ENCODE data around the gene CDK5R1.
A peak's percentile ranks its signal among the peaks of the same experiment; 100 is the strongest.

Gene CDK5R1

GRCh38 chr17:32486701-32487472 is at the start of gene CDK5R1:
Gene CDK5R1, plus strand, starts transcription at chr17:32486993. Its CDS starts 628 bp downstream, at chr17:32487621.
- peak within 1 kb of the TSS; percentile 52; the same call in 1 of the 2 replicates for H3K4me3 ChIP-seq (ENCODE audit: low read length)
- no peaks in the 10 kb centered on the region for H3K27me3 ChIP-seq (replicated peaks; ENCODE audit: insufficient read depth, low read length)
- peak within 1 kb of the TSS; percentile 81; the same call in 1 of the 2 replicates for H3K4me2 ChIP-seq (ENCODE audit: low read depth, low read length)
- TF ChIP-seq EZH2 (optimal IDR thresholded peaks at IDR 0.05; ENCODE audit: low read depth, low read length): no peak
- TF ChIP-seq CTCF (IDR thresholded peaks at IDR 0.05; ENCODE audit: low read length): no peak
- no peak for TF ChIP-seq EZH2phosphoT487 (IDR thresholded peaks at IDR 0.05; ENCODE audit: low read length)
- no peaks in the 10 kb centered on the region for H3K9me2 ChIP-seq (replicated peaks; ENCODE audit: insufficient read depth, low read length)
- no peaks in the 10 kb centered on the region for H3K79me2 ChIP-seq (ENCODE audit: low read length)
- H3K9ac ChIP-seq (ENCODE audit: low read length): no peak within 1 kb of the TSS
- peaks cover 26% of the 10 kb centered on the region for H3K4me1 ChIP-seq (ENCODE audit: low read length)
- no peaks in the 10 kb centered on the region for H3K36me3 ChIP-seq (replicated peaks; ENCODE audit: insufficient read depth, low read length)
- peaks cover 34% of the 10 kb centered on the region for H3F3A ChIP-seq (ENCODE audit: insufficient read depth, low read length)
- no peak within 1 kb of the TSS for H2AFZ ChIP-seq (ENCODE audit: low read length)
- no peaks in the 10 kb centered on the region for H4K20me1 ChIP-seq (ENCODE audit: insufficient read depth, low read length)
- H3K27ac ChIP-seq (ENCODE audit: low read length): no peak within 1 kb of the TSS
- DNase-seq: peak; percentile 79
- no peaks in the 10 kb centered on the region for H3K9me3 ChIP-seq (replicated peaks; ENCODE audit: insufficient read depth, low read length)

- no peaks in the 10 kb centered on the region for H3K27me3 ChIP-seq (replicated peaks; ENCODE audit: insufficient read depth, low read length)
- no peaks in the 10 kb centered on the region for H3K9me3 ChIP-seq (replicated peaks; ENCODE audit: insufficient read depth, low read length)
- peaks cover 10% of the 10 kb centered on the region for H3F3A ChIP-seq (ENCODE audit: insufficient read depth, low read length)
- no peaks in the 10 kb centered on the region for H3K36me3 ChIP-seq (replicated peaks; ENCODE audit: insufficient read depth, low read length)
- no peak for DNase-seq
- no peak overlapping the region for H3K27ac ChIP-seq (ENCODE audit: low read length)
- H3K79me2 ChIP-seq (ENCODE audit: low read length): peaks cover 15% of the 10 kb centered on the region
- no peak overlapping the region for H2AFZ ChIP-seq (ENCODE audit: low read length)
- H3K4me1 ChIP-seq (ENCODE audit: low read length): peaks cover 10% of the 10 kb centered on the region; the same call in 1 of the 2 replicates
- no peaks in the 10 kb centered on the region for H4K20me1 ChIP-seq (ENCODE audit: insufficient read depth, low read length)
- peak overlapping the region; percentile 33; the same call in 1 of the 2 replicates for H3K4me2 ChIP-seq (ENCODE audit: low read depth, low read length)
- H3K9ac ChIP-seq (ENCODE audit: low read length): no peak overlapping the region
- TF ChIP-seq EZH2 (optimal IDR thresholded peaks at IDR 0.05; ENCODE audit: low read depth, low read length) (no peak), EZH2phosphoT487 (IDR thresholded peaks at IDR 0.05; ENCODE audit: low read length) (no peak), CTCF (IDR thresholded peaks at IDR 0.05; ENCODE audit: low read length) (no peak)
- H3K4me3 ChIP-seq (ENCODE audit: low read length): no peak overlapping the region
- no peaks in the 10 kb centered on the region for H3K9me2 ChIP-seq (replicated peaks; ENCODE audit: insufficient read depth, low read length)
These were observed 46.1 kb upstream of the CDK5R1 start for GRCh38 chr17:32440722-32441121.

GRCh38 chr17:32441886-32442285 is 44.9 kb upstream of the CDK5R1 start:
- Histone ChIP-seq H3K9me2 (replicated peaks; ENCODE audit: insufficient read depth, low read length) (no peaks in the 10 kb centered on the region), H3K4me2 (ENCODE audit: low read depth, low read length) (peak overlapping the region; percentile 33; the same call in 1 of the 2 replicates), H4K20me1 (ENCODE audit: insufficient read depth, low read length) (peaks cover 6% of the 10 kb centered on the region; the same call in 1 of the 2 replicates), H3K79me2 (ENCODE audit: low read length) (peaks cover 27% of the 10 kb centered on the region), H3K27me3 (replicated peaks; ENCODE audit: insufficient read depth, low read length) (no peaks in the 10 kb centered on the region), H3K4me1 (ENCODE audit: low read length) (peaks cover 19% of the 10 kb centered on the region), H3K27ac (ENCODE audit: low read length) (no peak overlapping the region; the same call in 1 of the 2 replicates), H3K36me3 (replicated peaks; ENCODE audit: insufficient read depth, low read length) (peaks cover 1% of the 10 kb centered on the region; the same call in 1 of the 2 replicates), H3K9me3 (replicated peaks; ENCODE audit: insufficient read depth, low read length) (no peaks in the 10 kb centered on the region), H3K9ac (ENCODE audit: low read length) (no peak overlapping the region), H3F3A (ENCODE audit: insufficient read depth, low read length) (peaks cover 14% of the 10 kb centered on the region), H3K4me3 (ENCODE audit: low read length) (no peak overlapping the region), H2AFZ (ENCODE audit: low read length) (no peak overlapping the region)
- DNase-seq: peak; percentile 53
- TF ChIP-seq CTCF (IDR thresholded peaks at IDR 0.05; ENCODE audit: low read length): no peak
- no peak for TF ChIP-seq EZH2 (optimal IDR thresholded peaks at IDR 0.05; ENCODE audit: low read depth, low read length)
- TF ChIP-seq EZH2phosphoT487 (IDR thresholded peaks at IDR 0.05; ENCODE audit: low read length): no peak
